ENCODE results near the gene TIAM2. TPM values are rescaled to one million over a fixed set of nuclear protein-coding genes. Genes with fewer than 3 reads are reported as not detected.
"Not testable (repeated sequence)": the region's sequence is repeated elsewhere in the genome, so short reads cannot be mapped to it uniquely, and the experiment has no call there.

TIAM2 gene
- total RNA-seq, 1 experiment from 2014 or later, result 9.1 TPM

- peaks cover 11% of the 10 kb centered on the region for H3K4me1 ChIP-seq (ENCODE audit: insufficient read depth, low read length, poor library complexity, severe bottlenecking)
- no peaks in the 10 kb centered on the region for H3K9me3 ChIP-seq (ENCODE audit: low read depth, low read length, poor library complexity, severe bottlenecking)
- no peaks in the 10 kb centered on the region for H3K36me3 ChIP-seq (ENCODE audit: insufficient read depth, low read length, poor library complexity, severe bottlenecking)
- H3K4me3 ChIP-seq (ENCODE audit: low read depth, low read length, poor library complexity, severe bottlenecking), result no peak overlapping the region
- no peak overlapping the region for H3K27ac ChIP-seq (ENCODE audit: low read depth, low read length, poor library complexity, severe bottlenecking)
- ChIA-PET CTCF (no interaction called here), POLR2A (ENCODE audit: low non-redundant PET) (no interaction called here)
- H3K27me3 ChIP-seq (replicated peaks; ENCODE audit: insufficient read depth, low read depth, low read length, poor library complexity), result no peaks in the 10 kb centered on the region
- TF ChIP-seq EZH2 (IDR thresholded peaks at IDR 0.05; ENCODE audit: borderline replicate concordance, low read depth, low read length, poor library complexity, severe bottlenecking) (no peak), CTCF (conservative IDR thresholded peaks at IDR 0.05; ENCODE audit: low read depth, low read length) (no peak)
- DNase-seq (ENCODE audit: low spot score), result no peak
- intact Hi-C loops (cut with micrococcal nuclease; ENCODE audit: unreplicated experiment), result loop anchor here (10.0 kb wide), 1 partner anchor 343 kb away; no protein-coding TSS in a partner anchor
- BruUV-seq (replicated peaks), result no TSS peak
Observed at GRCh38 chr6:155181498-155181897, 186.4 kb downstream of the TIAM2 start.

- H3K4me3 ChIP-seq (ENCODE audit: low read depth, low read length, poor library complexity, severe bottlenecking), result no peak overlapping the region
- intact Hi-C loops (cut with micrococcal nuclease; ENCODE audit: unreplicated experiment), result loop anchor here (10.0 kb wide), 1 partner anchor 343 kb away; no protein-coding TSS in a partner anchor
- CTCF ChIA-PET, result no interaction called here
- no peaks in the 10 kb centered on the region for H3K27me3 ChIP-seq (replicated peaks; ENCODE audit: insufficient read depth, low read depth, low read length, poor library complexity)
- no peaks in the 10 kb centered on the region for H3K9me3 ChIP-seq (ENCODE audit: low read depth, low read length, poor library complexity, severe bottlenecking)
- DNase-seq (ENCODE audit: low spot score), result no peak
- peaks cover 17% of the 10 kb centered on the region for H3K4me1 ChIP-seq (ENCODE audit: insufficient read depth, low read length, poor library complexity, severe bottlenecking)
- H3K27ac ChIP-seq (ENCODE audit: low read depth, low read length, poor library complexity, severe bottlenecking), result no peak overlapping the region
- H3K36me3 ChIP-seq (ENCODE audit: insufficient read depth, low read length, poor library complexity, severe bottlenecking), result no peaks in the 10 kb centered on the region
- TF ChIP-seq EZH2 (IDR thresholded peaks at IDR 0.05; ENCODE audit: borderline replicate concordance, low read depth, low read length, poor library complexity, severe bottlenecking) (no peak), CTCF (conservative IDR thresholded peaks at IDR 0.05; ENCODE audit: low read depth, low read length) (no peak)
- POLR2A ChIA-PET (ENCODE audit: low non-redundant PET), result no interaction called here
- BruUV-seq (replicated peaks), result no TSS peak
Observed at GRCh38 chr6:155182103-155182502, 187.0 kb downstream of the TIAM2 start.

- no peak for DNase-seq (ENCODE audit: low spot score)
- no peaks in the 10 kb centered on the region for H3K36me3 ChIP-seq (ENCODE audit: insufficient read depth, low read length, poor library complexity, severe bottlenecking)
- H3K4me3 ChIP-seq (ENCODE audit: low read depth, low read length, poor library complexity, severe bottlenecking), result no peak overlapping the region
- TF ChIP-seq EZH2 (IDR thresholded peaks at IDR 0.05; ENCODE audit: borderline replicate concordance, low read depth, low read length, poor library complexity, severe bottlenecking) (no peak), CTCF (conservative IDR thresholded peaks at IDR 0.05; ENCODE audit: low read depth, low read length) (no peak)
- no peaks in the 10 kb centered on the region for H3K27me3 ChIP-seq (replicated peaks; ENCODE audit: insufficient read depth, low read depth, low read length, poor library complexity)
- H3K27ac ChIP-seq (ENCODE audit: low read depth, low read length, poor library complexity, severe bottlenecking), result no peak overlapping the region
- intact Hi-C loops (cut with micrococcal nuclease; ENCODE audit: unreplicated experiment), result loop anchor here (10.0 kb wide), 1 partner anchor 342 kb away; no protein-coding TSS in a partner anchor
- CTCF ChIA-PET, result no interaction called here
- BruUV-seq (replicated peaks), result no TSS peak
- POLR2A ChIA-PET (ENCODE audit: low non-redundant PET), result no interaction called here
- no peaks in the 10 kb centered on the region for H3K9me3 ChIP-seq (ENCODE audit: low read depth, low read length, poor library complexity, severe bottlenecking)
- H3K4me1 ChIP-seq (ENCODE audit: insufficient read depth, low read length, poor library complexity, severe bottlenecking), result peaks cover 24% of the 10 kb centered on the region
Observed at GRCh38 chr6:155183095-155183494, 188.0 kb downstream of the TIAM2 start.

GRCh38 chr6:155185041-155185440 lies 189.9 kb downstream of the TIAM2 start:
- DNase-seq (ENCODE audit: low spot score); H3K27ac ChIP-seq (ENCODE audit: low read depth, low read length, poor library complexity, severe bottlenecking); CTCF ChIA-PET; H3K27me3 ChIP-seq (replicated peaks; ENCODE audit: insufficient read depth, low read depth, low read length, poor library complexity); BruUV-seq (replicated peaks); POLR2A ChIA-PET (ENCODE audit: low non-redundant PET); H3K4me3 ChIP-seq (ENCODE audit: low read depth, low read length, poor library complexity, severe bottlenecking); H3K9me3 ChIP-seq (ENCODE audit: low read depth, low read length, poor library complexity, severe bottlenecking); H3K36me3 ChIP-seq (ENCODE audit: insufficient read depth, low read length, poor library complexity, severe bottlenecking): not testable (repeated sequence)
- intact Hi-C loops (cut with micrococcal nuclease; ENCODE audit: unreplicated experiment), result loop anchor here (10.0 kb wide), 1 partner anchor 340 kb away; no protein-coding TSS in a partner anchor
- peaks cover 42% of the 10 kb centered on the region for H3K4me1 ChIP-seq (ENCODE audit: insufficient read depth, low read length, poor library complexity, severe bottlenecking)

Measured in A673 (cell line).